IPS-18c (cell line): ENCODE results near the gene ROR2.

Source experiments
- H3K4me3 ChIP-seq: 2 replicates; pipeline ENCODE4 v1.7.0; 2013; ENCODE audit warnings: low read depth, mild to moderate bottlenecking, low read length, moderate library complexity; ENCODE audit not compliant: insufficient read depth
- H3K9me3 ChIP-seq: one replicate; pipeline ENCODE4 v1.6.1; 2013; ENCODE audit warnings: mild to moderate bottlenecking, low read length, moderate library complexity; ENCODE audit not compliant: control insufficient read depth, insufficient read depth

ROR2 gene

DNA sequence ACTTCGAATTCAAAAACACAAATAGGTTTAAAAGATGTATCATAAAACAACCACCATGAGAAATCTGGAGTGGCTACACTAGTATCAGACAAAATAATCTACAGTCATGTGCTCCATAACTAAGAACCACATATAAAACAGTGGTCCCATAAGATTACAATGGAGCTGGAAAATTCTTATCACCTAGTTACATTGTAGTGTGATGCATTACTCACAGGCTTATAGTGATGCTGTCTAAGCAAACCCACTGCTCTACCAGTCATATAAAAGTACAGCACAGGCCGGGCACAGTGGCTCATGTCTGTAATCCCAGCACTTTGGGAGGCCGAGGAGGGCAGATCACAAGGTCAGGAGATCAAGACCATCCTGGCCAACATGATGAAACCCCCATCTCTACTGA lies 160.1 kb downstream of the ROR2 start:
- no peak overlapping the region for H3K4me3 ChIP-seq
- peaks cover 2% of the 10 kb centered on the region for H3K9me3 ChIP-seq

DNA sequence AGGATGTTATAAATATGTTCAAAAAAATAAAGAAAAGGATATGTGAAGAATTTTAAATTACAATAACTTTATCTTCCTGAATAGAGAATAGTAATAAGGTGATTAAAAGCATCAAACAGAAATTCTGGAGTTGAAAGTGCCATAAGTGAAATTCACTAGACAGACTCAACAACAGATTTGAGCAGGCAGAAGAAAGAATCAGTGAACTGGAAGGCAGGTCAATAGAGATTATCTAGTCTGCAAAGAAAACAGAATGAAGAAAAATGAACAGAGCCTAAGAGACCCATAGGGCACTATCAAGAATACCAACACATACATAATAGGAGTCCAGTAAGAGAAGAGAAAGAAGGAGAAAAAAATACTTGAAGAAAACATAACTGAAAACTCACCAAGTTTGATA lies 162.1 kb downstream of the ROR2 start:
- Histone ChIP-seq H3K9me3 (peaks cover 2% of the 10 kb centered on the region), H3K4me3 (no peak overlapping the region)

DNA sequence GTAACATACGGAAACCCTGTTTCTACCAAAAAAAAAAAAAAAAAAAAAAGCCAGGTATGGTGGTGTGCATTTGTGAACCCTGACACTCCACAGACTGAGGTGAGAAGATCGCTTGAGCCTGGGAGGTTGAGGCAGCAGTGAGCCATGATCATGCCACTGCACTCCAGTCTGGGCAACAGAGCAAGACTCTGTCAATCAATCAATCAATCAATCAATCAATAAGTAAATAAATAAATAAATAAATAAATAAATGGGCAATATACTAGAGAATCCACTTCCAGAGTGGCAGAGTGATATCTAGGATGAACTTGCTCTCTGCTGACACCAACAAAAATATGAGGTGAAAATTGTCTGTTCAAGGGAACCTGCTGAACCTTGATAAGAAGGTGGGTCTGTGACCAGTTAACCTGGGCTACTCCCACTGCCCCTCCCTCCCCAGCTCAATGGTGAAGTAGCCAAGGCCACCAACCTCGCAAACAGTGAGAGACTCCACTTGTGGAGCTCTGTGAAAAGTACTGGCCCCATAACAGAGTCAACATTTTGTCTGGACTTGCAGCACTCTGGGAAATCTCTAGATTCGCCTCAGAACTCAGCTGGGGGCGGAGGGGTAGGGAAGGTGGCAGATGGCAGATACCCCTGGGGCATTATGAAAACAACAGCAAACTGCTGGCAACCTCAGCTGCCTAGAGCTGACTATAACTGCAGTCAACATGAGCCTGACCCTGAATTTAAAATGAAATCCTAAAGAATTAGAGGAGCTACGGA lies 163.7 kb downstream of the ROR2 start:
- H3K4me3 ChIP-seq, result no peak overlapping the region
- peaks cover 2% of the 10 kb centered on the region for H3K9me3 ChIP-seq

DNA sequence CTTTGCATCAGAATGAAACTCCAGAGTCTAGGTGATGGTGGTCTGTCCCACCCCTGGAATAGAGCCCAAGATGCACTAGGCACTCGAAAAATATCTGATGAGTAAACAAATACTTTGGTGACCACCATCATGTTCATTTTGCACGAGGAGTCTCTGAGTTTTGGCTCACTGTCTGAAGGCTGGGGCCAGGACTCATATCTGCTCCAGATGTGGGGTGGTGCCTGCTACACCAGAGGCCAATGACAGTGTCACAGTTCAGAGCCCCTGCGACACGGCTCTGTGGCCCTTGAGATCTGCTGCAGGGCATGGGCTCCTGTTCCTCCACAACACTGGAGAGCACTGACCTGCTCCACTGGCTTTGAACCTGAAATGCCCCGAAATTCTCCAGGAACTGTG lies 164.6 kb downstream of the ROR2 start:
- Histone ChIP-seq H3K9me3 (peaks cover 2% of the 10 kb centered on the region), H3K4me3 (no peak overlapping the region)

DNA sequence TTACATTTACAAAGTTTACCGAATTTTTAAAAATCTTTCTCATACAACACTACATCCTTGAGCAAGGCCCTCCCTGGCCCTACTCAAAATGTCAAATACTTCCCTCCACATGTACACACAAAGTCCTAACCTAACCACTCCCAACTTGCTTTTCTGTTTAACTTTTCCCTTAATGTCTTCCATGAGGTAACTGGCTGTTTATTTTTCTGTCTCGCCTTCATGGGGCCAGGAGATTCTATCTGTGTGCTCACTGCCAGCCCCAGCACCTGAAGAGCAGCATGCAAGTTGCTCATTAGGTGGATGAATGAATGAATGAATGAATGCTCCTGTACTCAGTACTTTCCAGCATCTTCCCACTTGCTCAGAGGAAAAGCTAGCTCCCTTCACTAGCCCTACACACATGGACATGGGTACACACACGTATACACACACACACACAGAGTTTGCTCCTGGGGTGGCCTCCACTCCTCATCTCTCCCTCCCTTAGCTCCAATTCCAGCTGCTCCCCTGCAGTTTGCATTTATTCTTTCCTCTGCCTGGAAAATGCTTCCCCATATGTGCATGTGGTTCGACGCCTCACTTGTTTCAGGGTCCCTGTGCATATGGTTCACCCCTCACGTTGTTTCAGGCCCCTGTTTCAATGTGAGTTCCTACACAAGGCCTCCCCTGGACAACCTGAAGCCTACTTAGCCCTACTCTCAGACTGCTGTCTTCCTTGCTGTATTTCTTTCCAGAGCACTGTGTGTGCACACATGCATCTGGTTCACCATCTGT lies 165.2 kb downstream of the ROR2 start:
- peaks cover 2% of the 10 kb centered on the region for H3K9me3 ChIP-seq
- H3K4me3 ChIP-seq, result no peak overlapping the region

DNA sequence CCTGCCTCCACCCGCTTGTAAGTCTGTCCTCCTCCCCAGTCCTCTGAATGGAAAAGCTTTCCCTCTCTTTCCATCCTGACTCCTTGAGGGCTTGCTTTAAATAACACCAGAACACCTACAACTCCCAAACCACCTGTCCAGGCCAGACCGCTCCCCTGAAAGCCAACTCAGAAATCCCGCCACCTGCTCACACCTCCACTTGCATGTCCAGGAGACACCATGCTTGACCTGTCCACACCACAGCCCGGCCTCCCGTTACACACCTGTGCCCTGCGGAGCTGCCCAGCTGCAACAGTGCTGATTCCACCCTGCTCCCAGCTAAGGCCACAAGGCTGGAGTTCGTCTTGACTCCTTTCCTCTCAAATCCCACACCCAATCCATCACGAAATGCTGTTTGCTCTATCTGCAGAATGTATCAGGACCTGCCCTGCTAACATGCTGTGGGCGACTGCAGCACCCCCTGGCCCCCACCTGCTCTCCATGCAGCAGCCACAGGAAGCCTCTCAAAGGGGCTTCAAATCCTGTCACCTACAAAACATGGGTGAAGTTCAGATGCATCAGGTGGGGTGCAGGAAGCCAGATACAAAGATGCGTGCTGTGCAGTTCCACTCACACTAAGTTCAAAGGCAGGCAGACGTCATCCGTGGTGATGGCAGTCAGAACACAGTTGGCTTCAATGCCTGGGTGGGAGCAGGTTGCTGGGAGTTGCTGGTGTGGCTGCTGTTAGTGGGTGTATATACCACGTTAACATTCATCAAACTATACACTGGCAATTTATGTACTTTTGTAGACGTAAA lies 166.0 kb downstream of the ROR2 start:
- Histone ChIP-seq H3K9me3 (peaks cover 2% of the 10 kb centered on the region), H3K4me3 (no peak overlapping the region)

DNA sequence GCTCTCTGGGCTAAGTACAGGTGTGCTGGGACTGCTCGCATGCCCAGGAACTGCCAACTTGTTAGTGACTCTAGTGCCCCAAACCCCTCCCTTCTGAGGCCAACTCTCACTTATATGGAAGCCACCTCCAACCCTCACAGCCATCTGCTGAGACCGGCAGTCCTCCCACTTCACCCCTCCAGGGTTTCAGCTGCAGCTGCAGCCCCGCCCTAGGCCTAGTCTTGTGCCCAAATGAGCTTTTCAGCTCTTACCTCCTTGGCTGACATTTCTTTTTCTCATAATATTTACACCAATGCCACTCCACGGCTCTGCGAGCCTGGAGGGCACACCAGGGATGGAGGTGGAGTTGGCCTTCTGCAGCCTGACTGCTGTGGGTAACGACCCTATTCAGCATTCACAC lies 166.6 kb downstream of the ROR2 start:
- Histone ChIP-seq H3K9me3 (peaks cover under 1% of the 10 kb centered on the region), H3K4me3 (no peak overlapping the region)

DNA sequence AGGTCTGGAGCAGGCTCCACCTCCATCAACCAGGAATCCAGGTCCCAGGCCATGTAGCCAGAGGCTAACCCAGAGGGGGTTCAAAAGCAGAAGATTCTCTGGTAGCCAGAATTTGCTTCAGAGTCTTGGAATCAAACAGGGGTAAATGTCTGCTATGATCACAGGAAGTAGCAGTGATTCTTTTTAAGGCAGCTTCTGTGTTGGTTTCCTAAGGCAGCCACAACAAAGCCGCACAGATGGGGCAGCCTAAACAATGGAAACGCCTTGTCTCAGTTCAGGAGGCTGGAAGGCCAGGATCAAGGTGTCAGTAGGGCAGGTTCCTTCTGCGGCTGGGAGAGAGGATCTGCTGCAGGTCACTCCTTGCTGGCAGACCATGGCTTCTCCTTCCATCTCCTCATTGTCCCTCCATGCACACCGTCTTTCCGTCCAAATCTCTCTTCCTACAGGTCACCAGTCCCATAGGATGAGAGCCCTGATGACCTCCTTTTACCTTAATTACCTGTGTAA lies 167.3 kb downstream of the ROR2 start:
- H3K9me3 ChIP-seq, result no peaks in the 10 kb centered on the region
- no peak overlapping the region for H3K4me3 ChIP-seq

DNA sequence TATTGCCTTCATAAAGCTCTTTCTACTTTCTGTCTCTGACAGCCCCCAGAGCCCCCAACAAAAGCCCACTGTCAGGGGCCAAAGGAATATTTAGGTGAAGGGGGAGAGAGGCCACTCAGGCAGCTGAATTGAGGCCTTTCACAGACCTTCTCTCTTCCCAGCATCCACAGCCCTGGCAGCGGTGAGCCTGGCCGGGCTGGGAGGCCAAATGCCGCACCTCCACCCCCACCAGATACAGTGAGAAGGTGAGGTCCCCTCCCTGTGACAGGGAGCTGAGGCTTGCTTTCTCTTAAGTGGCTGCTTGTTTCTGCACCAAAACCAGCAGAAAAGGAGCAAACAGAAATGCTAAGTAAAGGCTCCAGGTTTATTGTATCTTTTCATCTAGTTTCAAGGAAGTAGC lies 168.1 kb downstream of the ROR2 start:
- Histone ChIP-seq H3K9me3 (no peaks in the 10 kb centered on the region), H3K4me3 (no peak overlapping the region)

DNA sequence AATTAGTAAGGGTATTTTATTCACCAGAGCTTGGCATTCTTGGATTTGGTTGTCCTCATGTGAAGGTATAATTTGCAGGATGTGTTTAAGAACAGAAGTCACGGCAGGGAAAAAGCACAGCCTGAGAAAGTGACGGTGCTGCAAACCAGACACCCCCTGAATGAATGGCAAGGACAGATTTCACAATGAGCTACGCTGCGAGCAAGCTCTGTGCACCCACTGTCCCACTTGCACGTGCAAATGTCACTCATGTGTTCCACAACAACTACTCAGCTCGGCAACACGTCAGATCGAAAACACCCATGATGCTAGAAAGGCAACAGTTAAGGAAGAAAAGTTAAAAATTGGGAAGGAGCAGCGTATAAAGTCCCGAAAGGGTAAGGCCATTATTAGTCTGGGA lies 168.9 kb downstream of the ROR2 start:
- H3K9me3 ChIP-seq, result no peaks in the 10 kb centered on the region

DNA sequence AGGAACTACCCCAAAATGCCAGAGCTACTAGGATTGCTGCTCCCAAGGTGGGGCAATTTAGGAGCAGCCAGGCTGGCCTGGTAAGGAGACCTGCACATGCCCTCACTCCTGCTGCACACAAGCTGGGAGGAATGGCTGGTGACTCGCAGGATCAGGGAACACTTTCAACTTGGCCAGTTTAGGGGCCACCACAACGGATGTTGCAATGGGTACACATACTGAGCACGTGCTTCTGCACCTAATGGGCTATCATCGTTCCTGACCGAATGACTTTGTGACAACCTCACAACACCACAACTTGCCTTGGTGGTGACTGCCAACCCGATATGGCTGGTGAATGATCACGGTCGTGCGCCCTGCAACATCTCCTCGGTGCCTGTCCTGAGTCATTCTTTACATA lies 172.0 kb downstream of the ROR2 start:
- Histone ChIP-seq H3K9me3 (no peaks in the 10 kb centered on the region), H3K4me3 (no peak overlapping the region)

More for the DNA sequence above, 168.9 kb downstream of the ROR2 start:
- H3K4me3 ChIP-seq, result no peak overlapping the region

DNA sequence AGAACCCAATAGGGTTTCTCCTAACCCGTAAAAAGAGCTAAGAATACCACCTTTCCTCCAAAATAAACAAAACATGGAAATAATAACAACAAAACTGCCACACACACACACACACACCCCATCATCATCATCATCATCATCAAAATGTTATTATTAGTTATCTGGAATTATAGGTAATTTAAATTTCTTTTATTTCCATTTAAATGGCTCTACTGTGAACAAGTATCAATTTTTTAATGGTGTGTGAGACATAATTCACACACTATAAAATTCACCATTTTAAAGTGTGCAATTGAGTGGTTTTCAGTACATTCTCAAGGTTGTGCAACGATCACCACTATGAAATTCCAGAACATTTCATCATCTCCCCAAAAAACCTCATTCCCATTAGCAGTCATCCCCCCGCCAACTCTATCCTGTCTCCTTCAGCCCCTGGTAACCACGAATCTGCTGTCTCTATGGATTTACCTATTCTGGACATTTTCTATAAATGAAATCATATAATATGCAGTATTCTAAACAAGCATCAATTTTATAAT lies 172.7 kb downstream of the ROR2 start:
- Histone ChIP-seq H3K4me3 (no peak overlapping the region), H3K9me3 (no peaks in the 10 kb centered on the region)

DNA sequence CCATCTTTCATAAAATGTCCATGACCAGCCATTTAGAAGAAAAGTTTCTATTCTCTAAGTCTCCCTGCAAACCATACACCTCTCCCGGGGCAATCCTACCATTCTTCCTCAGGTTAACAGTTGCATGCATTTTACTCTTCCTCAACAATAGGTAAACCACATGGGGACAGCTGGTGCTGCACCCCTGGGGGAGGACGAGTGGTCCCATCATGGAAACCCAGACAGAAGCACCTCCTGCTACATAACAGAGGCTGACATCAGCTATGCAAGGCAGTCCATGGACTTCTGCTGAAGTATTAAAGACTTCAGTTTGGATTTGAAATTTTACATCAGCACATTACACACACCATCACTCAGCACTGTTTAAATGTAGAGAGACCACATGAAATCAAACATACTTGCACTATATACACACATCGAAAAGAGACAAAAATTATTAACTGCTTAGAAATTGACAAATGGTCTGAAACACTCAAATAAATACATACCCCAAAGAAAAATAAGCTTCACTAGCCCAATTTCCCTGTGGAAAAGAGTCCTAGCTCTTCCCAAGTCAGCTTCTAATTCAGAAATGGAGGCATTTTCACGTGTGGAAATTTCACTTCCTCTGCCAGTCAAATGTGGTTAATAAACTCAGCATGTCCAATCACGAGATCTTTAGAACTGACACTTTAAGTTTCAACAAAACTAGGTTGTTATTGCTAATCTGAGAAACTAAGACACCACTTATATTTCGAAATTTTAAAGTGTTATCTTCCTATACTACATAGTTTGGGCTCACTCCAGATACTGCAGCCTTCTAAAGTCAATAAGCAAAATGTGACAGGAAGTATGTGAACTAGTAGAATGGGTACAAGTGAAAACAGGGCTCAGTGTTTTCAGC lies 173.4 kb downstream of the ROR2 start:
- Histone ChIP-seq H3K9me3 (no peaks in the 10 kb centered on the region), H3K4me3 (no peak overlapping the region)

DNA sequence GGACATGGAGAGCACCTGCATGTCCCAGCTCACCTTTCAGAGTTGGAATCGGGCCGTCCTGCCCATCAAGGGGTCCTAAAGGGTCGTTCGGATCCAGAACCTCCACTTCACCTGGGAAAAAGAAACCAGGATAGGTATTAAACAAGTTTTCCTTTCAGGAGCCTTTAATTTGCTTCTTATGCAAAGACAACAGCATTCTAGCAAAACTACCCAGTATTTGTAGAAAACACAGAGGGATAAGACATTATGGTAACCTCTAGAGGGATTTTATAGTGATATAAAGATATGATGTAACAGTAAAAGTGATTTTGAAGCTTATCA lies 174.4 kb downstream of the ROR2 start:
- Histone ChIP-seq H3K9me3 (no peaks in the 10 kb centered on the region), H3K4me3 (no peak overlapping the region)

DNA sequence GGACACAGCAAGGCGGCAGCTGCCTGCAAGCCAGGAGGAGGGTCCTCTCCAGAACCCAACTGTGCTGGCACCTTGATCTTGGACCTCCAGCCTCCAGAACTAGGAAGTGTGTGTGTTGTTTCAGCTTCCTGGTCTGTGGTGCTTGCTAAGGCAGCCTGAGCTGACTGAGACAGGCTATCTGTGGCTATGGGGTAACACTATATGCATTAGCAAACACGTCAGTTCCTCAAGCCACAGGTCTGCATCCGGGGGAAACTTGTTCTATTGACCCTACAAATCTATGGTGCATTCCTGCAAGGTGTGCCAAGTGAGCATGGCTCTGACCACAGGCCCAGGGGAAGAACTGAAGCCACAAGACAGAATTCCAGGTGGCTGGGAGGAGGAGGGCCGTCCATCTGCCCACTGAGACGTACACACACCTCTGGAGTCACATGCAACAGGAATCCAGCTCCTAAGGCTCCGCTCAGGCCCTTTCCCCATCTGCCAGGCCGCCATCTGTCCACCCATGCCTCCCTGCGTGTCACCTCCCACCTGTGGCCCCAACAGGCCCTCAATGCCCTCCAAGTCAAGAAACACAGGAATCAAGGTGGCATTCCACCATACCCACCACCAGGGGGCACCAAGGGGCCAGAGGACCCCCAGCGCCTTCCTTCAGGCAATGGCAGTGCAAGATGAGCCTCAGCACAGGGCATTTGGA lies 174.9 kb downstream of the ROR2 start:
- Histone ChIP-seq H3K9me3 (no peaks in the 10 kb centered on the region), H3K4me3 (no peak overlapping the region)

DNA sequence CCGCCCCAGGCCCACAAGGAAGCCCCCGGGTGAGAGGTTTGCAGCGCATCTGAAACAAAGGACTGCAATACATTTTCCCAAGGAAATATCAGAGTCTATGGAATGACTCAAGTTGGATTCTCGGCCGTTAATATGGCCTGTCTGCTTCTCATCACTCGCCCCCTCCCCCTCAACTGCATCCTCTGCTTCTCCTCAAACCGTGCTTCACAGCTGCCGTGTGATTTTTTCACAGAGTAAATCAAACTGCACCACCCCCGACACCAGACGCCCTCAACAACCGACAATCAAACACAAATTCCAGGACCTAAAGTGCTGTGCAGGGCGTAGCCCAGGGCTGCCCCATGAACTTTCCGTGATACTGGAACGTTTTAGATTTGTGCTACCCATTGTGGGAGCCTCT lies 176.9 kb downstream of the ROR2 start:
- Histone ChIP-seq H3K4me3 (no peak overlapping the region), H3K9me3 (no peaks in the 10 kb centered on the region)
